H1 (cell line): ENCODE measurements around the gene NACAD. TPM values are rescaled to one million over a fixed set of nuclear protein-coding genes. Genes with fewer than 3 reads are reported as not detected.

Experiments used
- CHD2 ChIP-seq: IDR thresholded peaks from 2 replicates; pipeline ENCODE4 v1.6.1; 2012; ENCODE audit warnings: low read length, improper control_type of control experiment
- KDM5A ChIP-seq: fragments of 200-600 bp; IDR thresholded peaks from 2 replicates; pipeline ENCODE4 v1.7.1; 2012; ENCODE audit warnings: mild to moderate bottlenecking, low read length, inconsistent platforms, mixed read lengths
- RAD21 ChIP-seq, 2 experiments: IDR thresholded peaks in 1 of 2; conservative IDR thresholded peaks in 1 of 2; 2 replicates each; pipeline ENCODE4 v1.6.1; 2011; ENCODE audit warnings: low read depth in 2 of 2, low read length in 2 of 2, improper control_type of control experiment in 1 of 2, inconsistent platforms in 1 of 2, mild to moderate bottlenecking in 1 of 2, moderate library complexity in 1 of 2
- polyA plus RNA-seq, 7 experiments: library from polyadenylated mRNA; depleted of rRNA in 3 of 7; stranded (reverse) in 5 of 7; unstranded in 2 of 7; fragments of >200 nt in 5 of 7; fragments of 200-250 nt in 2 of 7; gene quantifications; 1 replicate in 5 of 7; 2 replicates in 1 of 7; 4 replicates in 1 of 7; pipeline versions ENCODE4 v1.2.1 to v1.2.3, GENCODE V29; 2011 to 2013; ENCODE audit warnings: missing spikeins in 2 of 7, mixed read lengths in 2 of 7
- total RNA-seq: library from RNA; stranded (reverse); fragmentation: NEBNext Ultra II Directional; extraction: Animal tissue kit (Norgen Biotek cat#: 25700); gene quantifications from 2 replicates; pipeline ENCODE4 v1.2.1, GENCODE V29; 2021
- TF ChIP-seq, protein P1 (sequence below): IDR thresholded peaks from 2 replicates; pipeline ENCODE4 v1.6.1; 2012; ENCODE audit warnings: low read length, inconsistent platforms

NACAD gene
- total and polyA plus RNA-seq, 2 of the 8 experiments (the other 6 are each of a cell fraction or from before 2014, with no cell fraction given) = 1.3 to 6.0 TPM

DNA sequence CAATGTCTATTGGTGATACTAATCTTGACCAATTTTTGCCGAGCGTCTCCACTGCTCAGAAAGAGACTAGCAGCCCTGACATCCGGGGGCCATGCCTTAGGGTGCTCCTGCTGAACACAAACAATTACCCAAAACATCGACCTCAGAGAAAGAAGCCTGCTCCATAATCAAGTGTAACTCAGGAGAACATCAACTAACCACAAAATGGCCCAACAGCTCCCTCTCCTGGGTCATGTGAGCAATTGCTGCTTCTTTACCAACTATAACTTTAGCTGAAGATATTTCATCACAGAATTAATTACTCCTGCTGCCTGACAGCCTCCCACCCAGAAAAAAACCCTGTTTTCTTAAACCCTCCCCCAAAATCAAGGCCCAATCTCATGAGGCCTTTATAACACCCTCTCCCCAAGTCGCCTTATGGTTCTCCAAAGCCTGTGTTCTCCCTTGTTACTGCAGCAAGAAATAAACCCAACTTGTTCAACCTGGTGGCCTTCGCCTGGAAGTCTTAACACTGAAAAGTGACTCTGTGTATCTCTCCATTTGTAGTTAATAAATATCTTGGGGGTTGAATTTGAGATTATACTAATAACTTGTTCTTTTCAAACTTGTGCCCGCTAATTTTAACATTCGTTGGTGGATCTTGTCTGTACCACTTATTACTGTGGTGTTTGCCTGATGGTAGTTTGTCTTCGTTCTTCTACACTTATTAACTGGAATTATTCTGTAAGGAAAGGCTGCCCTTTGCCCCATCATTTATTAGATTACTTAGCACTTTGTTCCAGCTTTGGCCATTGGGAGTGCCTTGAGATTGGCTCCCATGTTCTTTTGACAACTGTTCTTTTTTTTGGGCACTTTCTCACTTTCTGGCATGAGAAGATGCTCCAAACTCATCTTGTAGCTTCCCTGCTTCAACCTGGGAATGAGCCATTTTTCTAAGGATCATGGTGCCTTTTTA lies 47.6 kb upstream of the NACAD start (continued):
- TF ChIP-seq, protein P1, sequence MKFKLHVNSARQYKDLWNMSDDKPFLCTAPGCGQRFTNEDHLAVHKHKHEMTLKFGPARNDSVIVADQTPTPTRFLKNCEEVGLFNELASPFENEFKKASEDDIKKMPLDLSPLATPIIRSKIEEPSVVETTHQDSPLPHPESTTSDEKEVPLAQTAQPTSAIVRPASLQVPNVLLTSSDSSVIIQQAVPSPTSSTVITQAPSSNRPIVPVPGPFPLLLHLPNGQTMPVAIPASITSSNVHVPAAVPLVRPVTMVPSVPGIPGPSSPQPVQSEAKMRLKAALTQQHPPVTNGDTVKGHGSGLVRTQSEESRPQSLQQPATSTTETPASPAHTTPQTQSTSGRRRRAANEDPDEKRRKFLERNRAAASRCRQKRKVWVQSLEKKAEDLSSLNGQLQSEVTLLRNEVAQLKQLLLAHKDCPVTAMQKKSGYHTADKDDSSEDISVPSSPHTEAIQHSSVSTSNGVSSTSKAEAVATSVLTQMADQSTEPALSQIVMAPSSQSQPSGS = no peak
- TF ChIP-seq KDM5A (no peak), CHD2 (no peak), RAD21 (IDR thresholded peaks at IDR 0.05 in 1 of 2, conservative IDR thresholded peaks at IDR 0.05 in 1 of 2; ENCODE audit: low read depth in 2 of 2, low read length in 2 of 2) (peak; percentile 94)
- TF ChIP-seq, all 59 proteins: peak for 2
